ENCODE results near the gene S100Z.
"Not testable (repeated sequence)": the region's sequence is repeated elsewhere in the genome, so short reads cannot be mapped to it uniquely, and the experiment has no call there.

DNA sequence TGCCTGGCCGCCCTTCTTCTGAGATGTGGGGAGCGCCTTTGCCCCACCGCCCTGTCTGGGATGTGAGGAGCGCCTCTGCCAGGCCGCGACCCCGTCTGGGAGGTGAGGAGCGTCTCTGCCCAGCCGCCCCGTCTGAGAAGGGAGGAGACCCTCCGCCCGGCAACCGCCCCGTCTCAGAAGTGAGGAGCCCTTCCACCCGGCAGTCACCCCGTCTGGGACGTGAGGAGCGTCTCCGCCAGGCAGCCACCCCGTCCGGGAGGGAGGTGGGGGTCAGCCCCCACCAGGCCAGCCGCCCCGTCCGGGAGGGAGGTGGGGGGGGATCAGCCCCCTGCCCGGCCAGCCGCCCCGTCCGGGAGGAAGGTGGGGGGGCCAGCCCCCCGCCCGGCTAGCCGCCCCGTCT lies 37.6 kb upstream of the S100Z start:
- TF ChIP-seq, protein P1, sequence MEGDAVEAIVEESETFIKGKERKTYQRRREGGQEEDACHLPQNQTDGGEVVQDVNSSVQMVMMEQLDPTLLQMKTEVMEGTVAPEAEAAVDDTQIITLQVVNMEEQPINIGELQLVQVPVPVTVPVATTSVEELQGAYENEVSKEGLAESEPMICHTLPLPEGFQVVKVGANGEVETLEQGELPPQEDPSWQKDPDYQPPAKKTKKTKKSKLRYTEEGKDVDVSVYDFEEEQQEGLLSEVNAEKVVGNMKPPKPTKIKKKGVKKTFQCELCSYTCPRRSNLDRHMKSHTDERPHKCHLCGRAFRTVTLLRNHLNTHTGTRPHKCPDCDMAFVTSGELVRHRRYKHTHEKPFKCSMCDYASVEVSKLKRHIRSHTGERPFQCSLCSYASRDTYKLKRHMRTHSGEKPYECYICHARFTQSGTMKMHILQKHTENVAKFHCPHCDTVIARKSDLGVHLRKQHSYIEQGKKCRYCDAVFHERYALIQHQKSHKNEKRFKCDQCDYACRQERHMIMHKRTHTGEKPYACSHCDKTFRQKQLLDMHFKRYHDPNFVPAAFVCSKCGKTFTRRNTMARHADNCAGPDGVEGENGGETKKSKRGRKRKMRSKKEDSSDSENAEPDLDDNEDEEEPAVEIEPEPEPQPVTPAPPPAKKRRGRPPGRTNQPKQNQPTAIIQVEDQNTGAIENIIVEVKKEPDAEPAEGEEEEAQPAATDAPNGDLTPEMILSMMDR (IDR thresholded peaks at IDR 0.05) = not testable (repeated sequence)
- TF ChIP-seq POLR2A (IDR thresholded peaks at IDR 0.05) = not testable (repeated sequence)
